Left cardiac atrium (tissue), 4 donors: ENCODE results near the gene TMEM176A. TPM values are rescaled to one million over a fixed set of nuclear protein-coding genes. Genes with fewer than 3 reads are reported as not detected.
"Not testable (repeated sequence)": the region's sequence is repeated elsewhere in the genome, so short reads cannot be mapped to it uniquely, and the experiment has no call there.

Experiments used
- ATAC-seq, 2 donors: fragments of 200-7000 bp; cut with Tn5 transposase; one replicate each; pipeline ENCODE4 v1.9.1; 2020; ENCODE audit warnings: mild to moderate bottlenecking in 2 of 2, moderate library complexity in 2 of 2
- DNase-seq: peaks from one replicate; pipeline ENCODE4 v3.0.0-alpha.2; 2020
- intact Hi-C, 2 donors: fragments of 100-400 bp; cut with DNase I; formaldehyde crosslinking; loops; one replicate each; pipeline versions ENCODE4 v1.14.1 to v1.15.1; 2022 to 2023
- total RNA-seq, 2 donors: library from RNA; stranded (reverse); fragmentation: NEBNext Ultra II Directional; extraction: Animal tissue kit (Norgen Biotek cat#: 25700); gene quantifications; one replicate each; pipeline ENCODE4 v1.2.1, GENCODE V29; 2021
- donor health status: DM: no; HTN: yes; CAD: no.
- donor health status: DM: no; HTN: yes; CAD: no; lungs with severe emphysema.
- donor health status: DM: yes; HTN: yes; CAD: no.
- donor health status: Dilated cardiomyopathy.

The TMEM176A gene
- total RNA-seq, 2 donors from 2014 or later, result 92.1 to 110 TPM

GRCh38 chr7:150805864-150806263, 5.3 kb downstream of the TMEM176A start:
- intact Hi-C loops, result no loop called here
- no peak for ATAC-seq
- no peak for DNase-seq

- ATAC-seq, result no peak
These were observed 5.9 kb downstream of the TMEM176A start for GRCh38 chr7:150806454-150806853.

GRCh38 chr7:150806863-150807262, 6.3 kb downstream of the TMEM176A start:
- intact Hi-C loops, result no loop called here
- DNase-seq (no peak), ATAC-seq (no peak)

More at GRCh38 chr7:150806454-150806853, 5.9 kb downstream of the TMEM176A start:
- intact Hi-C loops, result no loop called here
- DNase-seq, result no peak

- DNase-seq, ATAC-seq, intact Hi-C loops: not testable (repeated sequence)
These were observed 7.3 kb downstream of the TMEM176A start for GRCh38 chr7:150807616-150808438.

- intact Hi-C loops, result no loop called here
- ATAC-seq (no peak), DNase-seq (no peak)
These were observed 13.9 kb downstream of the TMEM176A start for GRCh38 chr7:150814328-150815001.

GRCh38 chr7:150818971-150819370, 18.4 kb downstream of the TMEM176A start:
- intact Hi-C loops, result no loop called here
- no peak for ATAC-seq
- DNase-seq, result no peak

- intact Hi-C loops, result no loop called here
- no peak for ATAC-seq
- DNase-seq, result no peak
These were observed 19.6 kb downstream of the TMEM176A start for GRCh38 chr7:150820148-150820547.

GRCh38 chr7:150820578-150821198, 20.1 kb downstream of the TMEM176A start:
- intact Hi-C loops, result no loop called here
- ATAC-seq (no peak), DNase-seq (no peak)

- intact Hi-C loops, result no loop called here
- ATAC-seq (peak in 1 of 2 donors; percentile 51), DNase-seq (no peak)
These were observed 22.5 kb downstream of the TMEM176A start for GRCh38 chr7:150823043-150823442.

- intact Hi-C loops, result no loop called here
- no peak for DNase-seq
- ATAC-seq, result peak; percentile 75 to 94
These were observed 23.0 kb downstream of the TMEM176A start for GRCh38 chr7:150823484-150824126.

GRCh38 chr7:150824379-150825177, 24.0 kb downstream of the TMEM176A start:
- ATAC-seq (peak in 1 of 2 donors; percentile 52), DNase-seq (peak; percentile 25)
- intact Hi-C loops, result no loop called here

GRCh38 chr7:150826061-150826849, 25.7 kb downstream of the TMEM176A start:
- peak; percentile 61 for DNase-seq
- ATAC-seq, result peak; percentile 21 to 59
- intact Hi-C loops, result no loop called here

GRCh38 chr7:150828384-150828783, 27.8 kb downstream of the TMEM176A start:
- ATAC-seq (no peak), DNase-seq (no peak)
- intact Hi-C loops, result no loop called here

- intact Hi-C loops, result no loop called here
- DNase-seq (no peak), ATAC-seq (no peak)
These were observed 28.9 kb downstream of the TMEM176A start for GRCh38 chr7:150829426-150829825.

- intact Hi-C loops, result no loop called here
- no peak for DNase-seq
- no peak for ATAC-seq
These were observed 30.4 kb downstream of the TMEM176A start for GRCh38 chr7:150830937-150831336.

- intact Hi-C loops, result no loop called here
- DNase-seq, result no peak
These were observed 31.3 kb downstream of the TMEM176A start for GRCh38 chr7:150831851-150832250.

GRCh38 chr7:150835019-150835418, 34.5 kb downstream of the TMEM176A start:
- intact Hi-C loops, result no loop called here
- DNase-seq (no peak), ATAC-seq (no peak)

More at GRCh38 chr7:150831851-150832250, 31.3 kb downstream of the TMEM176A start:
- peak in 1 of 2 donors; percentile 25 for ATAC-seq

GRCh38 chr7:150835702-150836280, 35.2 kb downstream of the TMEM176A start:
- intact Hi-C loops, result no loop called here
- DNase-seq (no peak), ATAC-seq (no peak)
